Measurements from ENCODE around the gene EPHA2.
"Not testable (repeated sequence)": the region's sequence is repeated elsewhere in the genome, so short reads cannot be mapped to it uniquely, and the experiment has no call there.

EPHA2 gene

GRCh38 chr1:16171314-16172151 lies 15.7 kb upstream of the EPHA2 start:
- DNase-seq (ENCODE audit: low spot score), result no peak
- TF ChIP-seq CTCF (IDR thresholded peaks at IDR 0.05; ENCODE audit: extremely low read depth, missing control alignments), result no peak

GRCh38 chr1:16170283-16170673 lies 14.4 kb upstream of the EPHA2 start:
- DNase-seq (ENCODE audit: low spot score), result no peak
- TF ChIP-seq CTCF (IDR thresholded peaks at IDR 0.05; ENCODE audit: extremely low read depth, missing control alignments), result no peak

GRCh38 chr1:16168622-16169360 lies 12.9 kb upstream of the EPHA2 start:
- TF ChIP-seq CTCF (IDR thresholded peaks at IDR 0.05; ENCODE audit: extremely low read depth, missing control alignments), result no peak
- no peak for DNase-seq (ENCODE audit: low spot score)

- not testable (repeated sequence) for DNase-seq (ENCODE audit: low spot score)
Observed at GRCh38 chr1:16168144-16168495, 12.3 kb upstream of the EPHA2 start.

- TF ChIP-seq CTCF (IDR thresholded peaks at IDR 0.05; ENCODE audit: extremely low read depth, missing control alignments), result no peak
- DNase-seq (ENCODE audit: low spot score), result peak; percentile 89
Observed at GRCh38 chr1:16167331-16168143, 11.7 kb upstream of the EPHA2 start.

GRCh38 chr1:16166117-16166516 lies 10.2 kb upstream of the EPHA2 start:
- TF ChIP-seq CTCF (IDR thresholded peaks at IDR 0.05; ENCODE audit: extremely low read depth, missing control alignments), result no peak
- no peak for DNase-seq (ENCODE audit: low spot score)

- TF ChIP-seq CTCF (IDR thresholded peaks at IDR 0.05; ENCODE audit: extremely low read depth, missing control alignments), result no peak
- no peak for DNase-seq (ENCODE audit: low spot score)
Observed at GRCh38 chr1:16165548-16165947, 9.7 kb upstream of the EPHA2 start.

Data from GM20000 (cell line).